Measurements from ENCODE around the gene APBA2.

APBA2 gene

DNA sequence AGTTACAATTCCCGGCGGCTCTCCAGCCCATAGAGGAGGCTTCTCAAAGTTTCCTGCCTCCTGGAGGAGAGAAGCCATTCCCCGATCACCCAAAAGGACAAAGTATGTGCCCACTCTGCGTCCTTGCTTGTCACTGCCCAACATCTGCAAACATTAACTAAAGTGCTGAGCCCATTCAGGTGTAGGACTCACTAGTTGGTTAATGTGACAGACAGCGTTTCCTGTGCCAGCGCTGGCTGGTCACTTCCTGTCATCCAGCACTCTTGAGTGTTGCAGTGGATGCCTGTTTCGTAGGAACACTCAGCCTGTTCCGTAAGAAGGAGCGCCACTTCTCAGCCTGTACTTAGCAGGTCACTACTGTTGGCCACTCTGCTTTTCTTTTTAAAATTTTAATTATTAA, 100.3 kb downstream of the APBA2 start:
- FAIRE-seq = no peak

DNA sequence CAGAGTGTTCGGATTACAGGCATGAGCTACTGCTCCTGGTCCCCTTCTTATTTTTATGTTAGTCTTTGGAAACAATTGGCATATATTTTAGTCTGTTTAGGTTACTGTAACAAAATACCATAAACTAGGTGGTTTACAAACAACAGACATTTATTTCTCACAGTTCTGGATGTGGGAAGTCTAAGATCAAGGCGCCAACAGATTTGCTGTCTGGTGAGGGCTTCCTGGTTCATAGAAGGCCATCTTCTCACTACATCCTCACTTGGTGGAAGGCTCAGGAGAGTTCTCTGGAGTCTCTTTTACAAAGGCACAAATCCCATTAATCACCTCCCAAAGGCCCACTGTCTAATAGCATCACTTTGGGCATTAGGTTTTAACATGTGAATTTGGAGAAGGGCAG, 101.0 kb downstream of the APBA2 start:
- FAIRE-seq = no peak

DNA sequence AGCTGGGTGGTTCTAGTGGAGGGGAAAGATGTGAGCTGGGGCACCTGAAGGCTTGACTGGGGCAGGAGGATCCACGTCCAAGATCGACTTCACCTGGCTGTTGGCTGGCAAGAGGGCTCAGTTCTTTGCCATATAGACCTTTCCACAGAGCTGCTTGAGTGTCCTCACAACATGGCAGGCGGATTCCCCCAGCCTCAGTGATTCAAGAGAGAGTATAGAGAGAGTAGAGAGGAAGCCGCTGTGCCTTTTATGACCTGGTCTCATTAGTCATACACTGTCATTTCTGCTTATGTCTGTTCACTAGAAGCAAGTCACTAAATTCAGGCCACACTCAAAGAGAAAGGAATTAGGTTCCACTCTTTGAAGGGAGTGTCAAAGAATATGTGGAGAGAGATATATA, 101.6 kb downstream of the APBA2 start:
- no peak for FAIRE-seq

DNA sequence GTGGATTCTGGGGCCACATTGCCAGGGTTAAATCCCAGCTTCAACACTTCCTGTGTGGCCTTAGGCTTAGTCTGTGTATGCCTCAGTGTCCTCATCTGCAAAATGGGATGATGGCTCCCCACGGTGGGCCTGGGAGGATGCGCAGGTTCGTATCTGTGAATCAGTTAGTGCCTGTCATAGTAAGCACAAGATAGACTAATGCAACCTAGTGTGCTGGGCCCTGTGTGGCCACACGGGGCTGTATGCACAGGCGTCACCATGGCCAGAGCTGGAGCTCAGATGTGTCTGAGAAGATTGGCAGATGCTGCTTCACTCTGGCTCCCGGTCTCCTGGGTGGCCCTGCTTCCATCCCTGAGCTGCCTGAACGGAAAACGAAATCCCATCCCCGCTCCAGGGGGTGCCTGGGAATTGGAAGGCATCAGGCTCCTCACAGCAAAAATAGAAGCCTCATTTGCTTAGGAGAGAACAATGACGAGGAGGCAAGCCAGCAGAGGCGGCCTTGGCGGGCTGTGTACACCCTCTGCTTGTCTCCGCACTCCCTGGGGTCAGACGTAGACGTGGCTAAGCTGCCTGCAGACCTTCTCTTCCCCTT, 103.6 kb downstream of the APBA2 start:
- no peak for FAIRE-seq

DNA sequence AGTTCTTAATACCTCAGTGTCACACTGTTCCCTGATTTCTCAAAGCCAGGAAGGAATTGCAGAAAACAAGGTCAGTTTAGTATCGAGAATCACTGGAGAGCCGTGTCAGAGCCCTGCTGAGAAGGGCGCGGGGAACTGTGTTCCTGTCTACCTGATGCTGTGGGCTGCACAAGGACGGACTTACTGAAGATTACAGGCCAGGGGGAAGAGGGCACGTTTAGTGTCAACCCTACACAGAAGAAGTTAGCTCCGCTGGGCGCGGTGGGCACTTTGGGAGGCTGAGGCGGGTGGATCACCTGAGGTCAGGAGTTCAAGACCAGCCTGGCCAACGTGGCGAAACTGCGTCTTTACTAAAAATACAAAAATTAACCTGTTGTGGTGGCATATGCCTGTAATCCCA, 104.1 kb downstream of the APBA2 start:
- no peak for FAIRE-seq

DNA sequence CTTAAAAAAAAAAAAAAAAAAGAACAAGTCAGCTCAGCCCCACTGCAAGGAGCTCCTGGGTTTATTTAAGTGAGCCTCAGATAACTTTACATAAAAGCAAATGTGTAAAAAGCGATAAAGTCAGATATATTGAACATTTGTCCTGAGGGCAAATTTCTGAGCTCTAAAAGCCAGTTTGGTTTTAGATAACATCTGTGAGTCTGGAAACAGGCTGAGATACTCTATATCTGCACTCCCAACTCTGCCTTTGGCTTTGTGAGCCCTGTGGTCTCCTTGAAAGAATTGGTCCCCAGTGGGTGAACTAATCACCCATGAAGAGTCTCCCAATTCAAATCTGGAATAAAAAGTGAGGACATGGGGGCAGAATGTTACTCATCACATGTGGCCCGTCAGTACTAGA, 104.6 kb downstream of the APBA2 start:
- FAIRE-seq = no peak

DNA sequence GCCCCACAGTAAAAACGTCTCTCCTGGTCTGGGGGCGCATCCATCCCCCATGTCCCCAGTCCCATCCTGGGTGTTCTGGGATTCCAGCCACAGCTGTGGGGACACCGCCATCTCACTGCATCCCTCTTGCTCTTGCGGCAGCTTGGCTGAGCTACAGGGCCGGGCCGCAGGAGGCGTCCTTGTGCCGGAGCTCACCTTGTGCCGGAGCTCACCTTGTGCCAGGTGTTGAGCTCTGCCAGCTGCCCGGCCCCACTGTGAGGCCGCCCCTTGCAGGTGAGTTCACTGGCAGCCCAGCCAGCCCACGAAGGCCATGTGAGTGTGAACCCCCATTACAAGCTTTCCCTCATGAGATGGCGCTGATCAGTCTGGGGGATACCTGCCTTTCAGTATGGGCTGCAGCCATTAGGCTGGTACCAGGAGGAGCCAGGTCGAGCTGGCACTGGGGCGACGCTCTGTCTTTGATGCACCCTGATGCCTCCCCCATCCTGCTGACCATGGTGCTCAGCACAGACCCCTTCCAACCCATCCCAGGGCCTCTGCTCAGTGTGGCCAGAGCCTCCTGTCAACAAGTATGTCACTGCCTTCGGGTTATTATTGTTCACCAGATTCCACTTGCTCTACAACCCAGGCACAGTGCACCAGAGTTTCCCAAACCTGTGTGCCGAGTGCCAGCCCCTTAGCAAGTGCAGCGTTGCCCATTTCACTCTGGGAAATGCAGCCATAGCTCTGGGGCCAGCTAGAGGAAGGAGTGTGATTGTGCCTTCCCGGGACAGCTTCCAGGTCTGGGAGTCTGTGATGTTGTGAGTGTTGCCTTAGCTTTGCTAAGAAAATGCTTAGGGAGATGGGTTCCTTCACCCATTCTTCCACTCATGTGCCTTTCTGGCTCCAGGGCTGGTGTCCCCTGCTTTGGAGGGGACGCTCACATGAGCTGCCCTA, 105.7 kb downstream of the APBA2 start:
- FAIRE-seq = no peak

DNA sequence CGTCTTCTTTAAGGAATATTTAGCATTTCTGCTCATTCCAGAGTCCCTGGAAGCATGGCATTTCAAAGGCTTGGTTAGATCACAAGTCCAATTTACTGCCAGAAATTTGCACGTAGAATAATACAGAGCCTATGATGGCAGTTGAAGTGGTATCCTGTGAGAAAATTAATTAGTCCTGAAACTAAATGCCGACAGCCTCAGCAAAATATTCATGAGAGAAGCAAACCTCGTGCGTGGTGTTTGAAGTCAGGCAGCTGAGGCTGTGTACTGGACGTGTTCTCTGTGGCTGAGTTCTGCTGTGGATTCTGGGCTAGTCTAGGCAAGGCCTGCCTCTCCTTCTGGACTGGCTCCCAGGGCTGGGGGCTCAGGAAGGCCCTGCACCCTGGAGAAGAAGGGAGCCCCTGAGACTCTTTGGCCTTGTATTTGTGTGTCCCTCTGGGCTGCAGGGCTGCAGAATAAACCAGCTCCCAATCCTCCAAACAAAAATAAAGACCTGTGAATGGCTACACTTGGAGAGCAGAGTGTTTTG, 106.6 kb downstream of the APBA2 start:
- FAIRE-seq = no peak

DNA sequence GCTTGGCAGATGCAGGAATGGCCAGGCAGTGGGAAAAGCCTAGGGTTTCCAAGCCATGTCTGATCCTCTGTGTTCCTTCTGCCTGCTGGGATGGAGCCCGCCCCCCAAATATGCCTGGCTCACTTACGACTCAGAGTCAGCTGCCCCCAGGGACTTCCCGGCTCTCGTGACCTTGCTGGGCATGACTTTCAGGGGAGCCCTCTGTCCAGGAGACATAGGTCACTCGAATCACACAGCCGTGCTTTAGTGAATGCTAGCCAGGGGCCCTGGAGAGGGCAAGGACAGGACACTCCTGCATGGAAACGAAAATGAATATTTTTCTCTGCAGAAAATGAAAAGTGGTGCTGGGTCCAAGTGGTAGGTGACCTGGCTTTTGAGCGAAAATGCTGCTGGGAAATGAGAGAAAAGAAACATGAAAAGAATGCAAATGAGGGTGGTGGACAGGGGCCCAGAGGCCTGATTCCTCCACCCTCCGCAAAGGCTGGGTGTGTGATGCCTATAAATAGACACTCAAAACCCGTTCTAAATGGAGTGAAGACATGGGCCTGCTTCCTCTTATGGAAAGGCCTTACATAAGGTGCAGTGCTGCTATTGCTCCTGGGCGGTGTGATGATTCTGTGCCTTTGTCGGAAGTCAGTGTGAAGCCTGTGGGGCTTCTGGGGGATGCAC, 107.4 kb downstream of the APBA2 start:
- no peak for FAIRE-seq

DNA sequence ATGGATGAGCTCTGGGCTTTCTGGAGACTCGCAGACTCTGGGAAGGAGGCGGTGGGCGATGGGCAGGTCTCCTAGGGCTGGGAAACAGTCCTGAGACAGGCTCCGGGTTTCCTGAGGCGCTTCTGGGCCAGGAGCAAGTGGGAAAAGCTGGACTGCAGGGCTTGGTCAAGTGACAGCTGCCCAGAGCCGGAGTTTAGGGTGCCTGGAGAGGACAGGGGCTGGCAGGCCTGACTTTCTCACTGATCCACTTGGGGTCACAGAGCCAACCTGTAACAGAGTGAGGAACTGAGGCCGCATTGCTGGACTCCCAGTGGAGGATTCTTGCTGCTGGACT, 107.9 kb downstream of the APBA2 start:
- no peak for FAIRE-seq

DNA sequence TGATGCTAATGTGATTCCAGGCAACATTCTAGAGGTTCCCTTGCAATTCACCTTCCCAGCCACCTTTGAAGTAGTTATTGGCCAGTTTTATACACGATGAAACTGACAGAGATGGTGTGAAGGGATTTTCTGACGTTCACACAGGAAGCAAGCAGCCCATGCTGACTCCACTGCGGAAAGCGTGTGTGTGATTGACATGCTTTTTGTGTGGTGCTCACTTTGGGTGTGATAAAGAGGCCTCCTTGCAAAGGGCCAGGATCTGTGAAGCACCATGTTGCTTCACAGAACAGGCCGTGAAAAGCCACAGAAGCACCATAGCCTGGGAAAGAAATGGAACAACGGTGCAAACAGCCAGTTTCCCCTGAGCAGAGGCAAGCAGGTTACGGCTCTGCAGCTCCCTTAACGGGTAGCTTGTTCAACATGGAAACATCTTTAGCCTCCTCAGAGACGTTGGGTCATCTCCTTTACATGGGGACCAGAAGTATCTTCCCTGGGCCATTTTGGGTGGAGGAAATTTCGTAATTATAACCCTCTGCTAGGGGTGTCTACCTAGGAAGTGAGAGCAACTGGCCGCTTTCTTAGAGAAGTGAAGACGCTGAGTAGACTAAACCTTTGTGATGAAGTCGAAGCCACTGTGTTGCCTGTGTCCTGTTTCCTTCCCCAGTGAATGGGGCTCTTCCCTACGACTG, 108.5 kb downstream of the APBA2 start:
- no peak for FAIRE-seq

DNA sequence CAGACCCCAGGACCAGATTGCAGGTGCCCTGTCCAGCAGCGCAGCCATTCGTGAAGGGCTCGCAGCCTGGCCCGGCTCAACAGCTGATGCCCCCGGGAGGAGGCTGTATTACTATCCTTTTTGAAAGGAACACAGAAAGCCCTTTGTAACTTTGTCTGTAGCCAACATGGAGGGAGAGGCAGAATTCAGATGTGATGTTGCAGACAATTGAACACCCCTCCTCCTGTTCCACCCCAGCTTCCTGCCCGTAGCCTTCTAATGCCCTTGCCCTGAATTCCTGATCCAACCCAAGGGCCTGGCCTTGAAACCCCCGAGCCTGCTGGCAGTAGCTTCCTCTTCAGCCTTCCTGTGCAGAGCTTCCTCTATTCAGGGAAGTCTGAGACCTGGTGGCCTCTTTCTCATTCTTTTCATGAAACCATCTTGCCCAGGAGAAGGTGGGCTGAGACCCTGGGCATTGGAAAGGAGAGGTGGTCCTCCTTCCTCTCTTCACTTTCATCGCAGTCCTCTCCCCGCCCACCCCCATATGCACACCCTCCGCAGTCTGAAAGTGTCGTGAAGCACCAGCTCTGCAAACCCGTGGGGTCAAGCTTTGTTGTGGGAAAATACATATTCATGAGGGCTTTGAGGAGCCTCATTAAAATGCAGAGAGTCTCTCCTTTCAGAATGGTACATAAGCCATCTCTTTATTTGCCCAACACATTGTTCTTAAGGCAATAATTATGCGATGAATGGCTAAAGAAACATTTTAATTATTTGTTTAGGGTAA, 109.2 kb downstream of the APBA2 start:
- FAIRE-seq = no peak

DNA sequence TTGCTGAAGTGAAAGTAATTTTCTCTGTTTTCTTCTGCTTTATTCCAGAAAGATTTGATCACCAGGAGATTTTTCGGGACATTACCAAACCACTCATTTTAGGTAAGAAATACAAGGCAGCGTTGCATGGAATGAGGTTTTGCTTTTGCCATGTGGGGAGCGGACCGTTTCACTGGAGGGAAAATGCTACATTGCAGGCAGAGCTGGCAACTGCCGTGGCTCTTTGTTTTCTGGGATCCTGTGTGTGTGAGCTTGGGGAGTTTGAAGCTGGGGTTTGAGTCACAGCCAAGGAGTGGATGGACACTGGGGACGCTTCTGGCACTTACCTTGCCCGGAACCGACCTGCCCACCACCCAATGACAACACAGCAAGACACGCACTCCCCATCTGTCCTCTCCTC, 109.9 kb downstream of the APBA2 start:
- no peak for FAIRE-seq

DNA sequence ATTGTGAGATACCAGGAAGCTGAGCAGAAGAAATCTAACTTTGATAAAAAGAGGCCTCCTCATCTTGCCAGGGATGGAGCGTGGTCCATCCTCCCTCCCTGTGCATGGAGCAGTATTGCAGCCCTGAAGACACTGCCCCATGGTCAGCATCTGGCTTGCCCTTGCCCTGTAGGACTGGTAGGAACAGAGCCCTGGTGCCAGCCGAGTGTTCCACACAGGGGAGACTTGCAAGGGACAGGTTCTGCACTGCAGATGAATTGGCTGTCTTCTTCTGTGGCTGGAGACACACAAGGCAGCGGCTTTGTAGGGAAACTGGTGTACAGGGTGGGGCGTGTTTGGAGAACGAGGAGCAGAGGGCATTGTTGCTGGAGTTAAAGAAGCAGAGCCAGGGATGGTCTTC, 110.5 kb downstream of the APBA2 start:
- FAIRE-seq = no peak

DNA sequence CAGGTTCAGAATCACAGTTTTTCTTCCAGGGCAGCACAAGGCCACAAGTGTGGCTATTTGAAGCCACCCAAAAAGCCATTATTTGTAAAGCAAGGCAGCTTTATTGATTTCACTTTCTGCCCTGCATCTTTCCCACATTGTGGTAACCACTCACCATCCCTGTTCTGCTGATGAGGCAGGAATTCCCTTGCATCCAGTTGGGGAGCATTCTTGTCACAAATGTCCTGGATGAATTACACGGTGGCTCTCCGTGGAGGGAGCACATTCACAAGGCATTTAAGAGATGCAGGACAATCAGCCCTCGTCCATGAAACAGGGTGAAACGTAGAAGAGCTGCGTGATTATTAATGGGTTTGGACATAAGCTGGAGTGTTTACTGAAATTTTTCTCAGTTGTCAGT, 111.2 kb downstream of the APBA2 start:
- FAIRE-seq = no peak

DNA sequence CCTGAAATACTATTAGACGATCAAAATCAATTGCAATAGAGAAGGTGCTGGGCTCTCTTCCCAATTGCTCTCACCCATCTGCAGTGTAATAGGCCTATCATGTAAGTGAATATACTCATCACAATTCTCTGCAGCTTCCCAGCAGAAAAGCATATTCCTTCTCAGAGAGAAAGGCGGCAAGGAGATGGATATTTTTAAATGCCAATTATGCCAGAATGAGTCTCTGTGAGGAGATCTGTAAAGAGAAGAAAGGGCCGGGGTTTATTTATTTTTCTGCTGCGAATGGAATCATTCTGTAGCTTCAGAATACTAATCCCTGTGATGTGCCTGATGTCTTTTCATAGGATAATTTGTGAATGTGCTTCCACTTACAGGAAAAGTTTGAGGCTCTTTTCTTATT, 112.0 kb downstream of the APBA2 start:
- FAIRE-seq = no peak

DNA sequence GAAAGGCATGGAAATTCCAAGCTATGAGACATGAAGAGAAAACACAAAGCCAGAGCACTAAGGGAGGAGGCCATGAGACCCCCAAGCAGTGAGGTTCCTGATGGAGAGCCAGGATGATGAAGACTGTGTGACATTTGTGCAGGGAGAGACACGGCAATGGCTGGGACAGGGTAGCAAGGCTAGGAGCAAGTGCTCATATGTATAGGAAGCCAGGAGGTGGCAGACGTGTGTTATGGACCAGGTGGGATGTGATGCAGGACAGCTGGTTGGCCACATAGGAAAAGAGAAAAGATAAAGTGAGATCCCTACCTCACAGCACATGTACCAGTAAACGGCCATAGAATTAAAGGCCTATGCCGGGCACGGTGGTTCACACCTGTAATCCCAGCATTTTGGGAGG, 112.7 kb downstream of the APBA2 start:
- no peak for FAIRE-seq

DNA sequence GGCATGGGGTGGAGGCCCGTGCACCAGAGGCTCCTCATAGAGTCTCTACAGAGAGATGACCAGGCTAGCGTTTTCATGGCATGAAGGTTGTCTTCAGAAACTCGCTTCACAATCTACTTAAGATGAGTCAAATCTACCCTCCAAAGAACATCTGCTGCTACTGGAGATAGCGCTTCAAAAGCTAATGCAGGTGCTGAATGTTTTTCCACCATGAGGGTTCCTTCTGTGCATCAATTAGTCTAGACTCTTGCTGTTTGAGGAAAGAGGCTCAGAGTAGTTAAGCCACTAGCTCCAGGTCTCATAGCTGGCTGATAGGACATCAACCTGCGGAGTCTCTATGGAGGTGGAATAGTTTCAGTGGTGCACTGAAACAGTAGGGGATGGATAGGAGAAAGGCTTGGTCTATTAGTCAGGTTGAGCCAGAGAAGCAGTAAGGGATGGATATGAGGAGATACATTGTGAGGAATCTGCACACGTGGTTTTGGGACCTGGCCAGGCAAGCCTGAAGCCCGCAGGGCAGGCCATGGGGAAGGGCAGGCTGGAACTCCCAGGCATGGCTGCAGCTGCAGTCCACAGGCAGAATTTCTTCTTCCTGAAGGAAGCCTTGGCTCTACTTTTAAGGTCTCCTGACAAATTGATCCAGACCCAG, 117.5 kb downstream of the APBA2 start:
- FAIRE-seq = no peak

DNA sequence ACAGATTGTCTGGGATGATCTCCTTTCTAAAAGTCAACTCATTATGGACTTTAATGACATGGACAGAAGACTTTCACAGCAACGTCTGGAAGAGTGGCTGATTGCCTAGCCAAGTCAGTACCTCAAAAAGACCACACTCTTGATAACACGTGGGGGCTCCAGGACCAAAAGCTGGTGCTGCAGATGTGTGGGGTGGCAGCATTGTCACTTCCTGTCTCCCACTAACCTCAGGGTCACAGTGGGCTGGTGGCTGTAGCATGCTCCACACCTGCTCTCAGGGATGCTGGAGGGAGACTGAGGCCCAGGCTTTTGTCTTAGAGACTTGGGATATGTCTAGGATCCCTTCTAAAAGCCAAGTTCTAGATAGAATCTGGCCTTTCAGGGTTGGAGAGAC, 118.1 kb downstream of the APBA2 start:
- FAIRE-seq = no peak

DNA sequence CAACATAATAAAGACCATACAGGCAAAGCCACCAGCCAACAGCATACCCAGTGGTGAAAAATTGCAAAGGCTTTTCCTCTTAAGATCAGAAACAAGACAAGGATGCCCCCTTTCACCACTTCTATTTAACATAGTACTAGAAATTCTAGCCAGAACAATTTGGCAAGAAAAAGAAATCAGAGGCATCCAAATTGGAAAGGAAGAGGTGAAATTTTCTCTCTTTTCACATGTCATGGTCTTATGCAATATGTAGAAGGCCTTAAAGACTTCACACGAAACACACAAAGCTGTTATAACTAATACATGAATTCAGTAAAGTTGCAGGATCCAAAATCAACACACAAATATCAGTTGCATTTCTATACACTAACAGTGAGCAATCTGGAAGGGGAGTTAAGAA, 120.2 kb downstream of the APBA2 start:
- no peak for FAIRE-seq

DNA sequence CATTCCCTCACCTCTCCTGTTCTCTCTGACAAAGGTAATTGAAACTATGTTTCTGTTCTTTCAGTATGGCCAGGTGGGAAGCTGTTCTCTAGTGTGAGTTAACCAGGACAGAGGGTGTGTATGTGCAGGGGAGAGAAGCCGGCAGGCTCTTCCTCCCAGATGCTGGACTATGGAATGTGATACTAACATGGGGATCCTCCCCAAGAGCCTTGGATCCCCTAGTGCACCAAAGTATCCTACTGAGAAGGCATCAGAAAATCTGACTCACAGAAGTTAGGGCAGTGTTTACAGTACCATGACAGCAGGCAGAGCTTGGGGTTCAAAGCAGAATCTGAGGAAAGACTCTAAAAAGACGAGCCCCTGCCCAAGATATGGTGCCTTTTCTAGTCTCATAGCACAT, 123.1 kb downstream of the APBA2 start:
- no peak for FAIRE-seq

DNA sequence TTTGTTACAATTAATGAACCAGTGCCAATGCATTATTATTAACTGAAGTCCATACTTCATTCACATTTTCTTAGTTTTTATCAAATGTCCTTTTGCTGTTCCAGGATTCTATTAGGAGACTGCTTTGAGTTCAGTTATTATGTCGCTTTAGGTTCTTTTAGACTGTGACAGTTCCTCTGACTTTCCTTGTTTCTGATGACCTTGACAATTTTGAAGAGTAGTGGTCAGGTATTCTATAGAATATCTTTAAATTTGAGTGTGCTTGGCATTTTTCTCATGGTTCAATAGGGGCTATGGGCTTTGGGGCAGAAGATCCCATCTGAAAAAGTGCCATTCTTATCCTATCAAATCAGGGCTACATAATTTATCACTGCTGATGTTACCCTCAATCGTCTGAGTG, 126.3 kb downstream of the APBA2 start:
- no peak for FAIRE-seq

Measured in colon (tissue), 2 donors.